LNCAP (cell line): ENCODE data around the gene PPME1.

Experiments
- TF ChIP-seq, protein P1 (sequence below): fragments of 450-650 bp; IDR thresholded peaks from 2 replicates; pipeline ENCODE4 v1.5.1; 2017; ENCODE audit warnings: mild to moderate bottlenecking

Gene PPME1

DNA sequence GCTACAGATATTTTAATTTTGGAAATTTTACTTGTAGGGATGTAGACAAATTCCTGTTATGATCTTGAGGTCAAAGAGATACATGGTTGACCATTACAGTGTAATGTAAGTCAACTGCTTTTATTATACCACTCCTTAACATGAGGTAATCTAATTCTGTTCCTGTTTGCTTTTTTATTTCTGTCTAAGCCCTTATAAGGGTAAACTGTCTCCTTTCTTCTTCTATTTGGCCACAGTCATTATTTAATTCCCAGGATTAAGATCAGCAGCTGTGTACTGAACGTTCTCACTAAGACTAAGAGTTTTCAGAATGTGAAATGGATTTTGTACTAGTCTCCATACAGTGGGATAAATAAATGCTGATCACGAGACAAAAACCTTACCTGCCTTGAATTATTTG, 33.1 kb upstream of the PPME1 start:
- TF ChIP-seq, protein P1, sequence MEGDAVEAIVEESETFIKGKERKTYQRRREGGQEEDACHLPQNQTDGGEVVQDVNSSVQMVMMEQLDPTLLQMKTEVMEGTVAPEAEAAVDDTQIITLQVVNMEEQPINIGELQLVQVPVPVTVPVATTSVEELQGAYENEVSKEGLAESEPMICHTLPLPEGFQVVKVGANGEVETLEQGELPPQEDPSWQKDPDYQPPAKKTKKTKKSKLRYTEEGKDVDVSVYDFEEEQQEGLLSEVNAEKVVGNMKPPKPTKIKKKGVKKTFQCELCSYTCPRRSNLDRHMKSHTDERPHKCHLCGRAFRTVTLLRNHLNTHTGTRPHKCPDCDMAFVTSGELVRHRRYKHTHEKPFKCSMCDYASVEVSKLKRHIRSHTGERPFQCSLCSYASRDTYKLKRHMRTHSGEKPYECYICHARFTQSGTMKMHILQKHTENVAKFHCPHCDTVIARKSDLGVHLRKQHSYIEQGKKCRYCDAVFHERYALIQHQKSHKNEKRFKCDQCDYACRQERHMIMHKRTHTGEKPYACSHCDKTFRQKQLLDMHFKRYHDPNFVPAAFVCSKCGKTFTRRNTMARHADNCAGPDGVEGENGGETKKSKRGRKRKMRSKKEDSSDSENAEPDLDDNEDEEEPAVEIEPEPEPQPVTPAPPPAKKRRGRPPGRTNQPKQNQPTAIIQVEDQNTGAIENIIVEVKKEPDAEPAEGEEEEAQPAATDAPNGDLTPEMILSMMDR, result no peak

DNA sequence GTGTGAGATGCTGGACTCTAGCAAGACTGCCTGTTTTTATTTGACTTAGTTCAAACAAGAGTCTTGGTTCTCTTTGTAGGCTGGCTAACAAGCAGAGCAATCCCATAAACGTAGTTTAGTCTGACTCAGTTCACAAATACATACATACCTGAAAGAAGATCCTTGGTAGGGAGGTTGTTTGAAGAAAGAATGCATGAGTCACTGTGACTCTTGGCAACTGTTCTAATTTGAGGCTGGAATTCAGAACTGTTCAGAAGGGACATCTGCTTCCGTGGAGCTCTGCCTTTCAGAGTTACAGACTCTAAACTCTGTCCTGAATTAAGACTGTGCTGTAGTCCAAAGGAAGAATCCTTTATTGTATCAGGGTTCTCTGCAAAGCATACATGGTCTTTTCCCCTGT, 32.5 kb upstream of the PPME1 start:
- TF ChIP-seq, protein P1, result no peak

DNA sequence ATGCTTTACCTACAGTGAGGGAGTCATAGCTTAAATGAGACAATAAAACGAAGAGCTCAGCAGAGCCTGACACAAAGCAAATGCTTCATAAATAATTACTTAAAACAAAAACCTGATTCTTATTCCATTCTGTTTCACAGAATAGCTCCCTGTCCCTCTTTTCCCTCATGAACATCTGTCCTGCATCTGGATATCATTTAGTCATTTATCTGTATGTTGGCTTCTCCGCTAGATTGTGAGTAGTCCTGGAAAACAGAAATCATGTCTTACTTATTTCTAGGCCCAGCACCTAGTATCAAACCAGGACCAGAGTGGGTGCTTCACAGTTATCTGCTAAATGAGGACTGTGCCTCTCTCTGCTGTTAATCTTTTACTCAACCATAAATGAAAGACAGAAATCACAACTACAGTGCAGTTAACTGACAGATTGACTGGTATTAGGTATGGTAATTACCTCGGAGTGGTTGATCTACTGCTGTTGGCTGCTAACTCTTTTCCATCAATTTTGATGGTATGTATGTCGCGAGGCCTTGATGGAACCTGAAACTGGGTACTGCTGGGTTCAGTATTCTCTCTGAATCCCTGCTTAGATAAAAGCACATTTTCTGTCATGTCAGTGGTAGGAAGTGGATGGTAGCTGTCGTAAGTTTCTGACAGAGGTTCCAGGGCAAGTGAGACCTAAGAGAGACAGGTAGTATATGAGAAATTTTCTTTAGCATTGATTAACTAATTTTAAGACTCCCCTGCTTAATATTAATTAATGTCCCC, 31.8 kb upstream of the PPME1 start:
- TF ChIP-seq, protein P1, result no peak

DNA sequence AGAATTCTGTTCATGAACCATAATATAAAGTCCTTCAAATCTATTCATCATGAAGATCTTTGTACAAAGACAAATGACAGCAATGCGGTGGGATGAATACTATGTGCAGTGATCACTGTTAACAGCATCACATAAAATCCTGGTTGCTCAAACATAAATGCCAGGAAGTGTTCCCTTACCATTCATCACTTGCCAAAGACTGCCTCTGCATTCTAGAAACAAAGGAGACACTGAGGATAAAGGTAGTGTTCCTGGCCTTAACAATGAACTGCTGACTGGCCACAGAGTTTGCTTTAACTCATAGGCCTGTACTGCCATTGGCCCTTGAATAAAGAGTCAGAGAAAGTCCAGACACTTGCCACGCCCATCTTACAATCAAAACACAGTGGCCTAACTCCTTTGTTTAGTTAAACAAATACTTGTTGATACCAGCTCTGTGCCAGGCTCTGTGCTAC, 29.8 kb upstream of the PPME1 start:
- TF ChIP-seq, protein P1, result no peak

DNA sequence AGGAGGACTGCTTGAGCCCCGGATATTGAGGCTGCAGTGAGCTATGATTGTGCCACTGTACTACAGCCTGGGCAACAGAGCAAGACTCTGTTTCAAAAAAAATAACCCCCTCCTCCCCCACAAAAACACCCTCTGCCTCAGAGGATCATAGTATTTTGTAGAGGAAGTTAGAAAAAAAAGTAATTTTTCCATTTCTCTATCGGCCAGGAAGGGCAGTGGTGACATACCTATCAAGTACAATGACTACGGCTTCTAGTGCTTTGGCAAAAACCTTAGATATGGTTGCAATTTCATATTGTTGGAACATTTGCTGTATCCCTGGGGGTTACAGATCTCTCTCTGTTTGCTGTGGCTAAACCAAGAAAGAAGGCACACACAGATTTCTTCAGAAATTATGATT, 29.2 kb upstream of the PPME1 start:
- TF ChIP-seq, protein P1, result no peak

DNA sequence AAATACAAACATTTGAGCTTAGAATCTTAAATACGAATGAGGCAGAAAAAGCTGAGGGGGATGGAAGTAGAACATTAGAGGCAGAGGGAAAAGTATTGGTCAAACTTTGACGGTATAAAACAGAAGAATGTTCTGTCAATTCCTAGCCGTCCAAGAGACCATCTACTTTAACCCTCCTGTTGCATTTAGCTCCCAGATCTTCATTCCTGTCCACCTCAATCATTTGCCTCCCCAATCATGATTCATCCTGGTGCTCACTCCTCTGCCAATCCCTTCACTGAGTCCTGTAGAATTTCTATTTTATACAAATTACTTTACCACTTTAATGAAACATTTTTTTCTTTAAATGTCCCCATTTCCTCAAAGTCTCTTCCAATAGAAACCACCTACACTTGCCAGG, 28.5 kb upstream of the PPME1 start:
- TF ChIP-seq, protein P1, result no peak

DNA sequence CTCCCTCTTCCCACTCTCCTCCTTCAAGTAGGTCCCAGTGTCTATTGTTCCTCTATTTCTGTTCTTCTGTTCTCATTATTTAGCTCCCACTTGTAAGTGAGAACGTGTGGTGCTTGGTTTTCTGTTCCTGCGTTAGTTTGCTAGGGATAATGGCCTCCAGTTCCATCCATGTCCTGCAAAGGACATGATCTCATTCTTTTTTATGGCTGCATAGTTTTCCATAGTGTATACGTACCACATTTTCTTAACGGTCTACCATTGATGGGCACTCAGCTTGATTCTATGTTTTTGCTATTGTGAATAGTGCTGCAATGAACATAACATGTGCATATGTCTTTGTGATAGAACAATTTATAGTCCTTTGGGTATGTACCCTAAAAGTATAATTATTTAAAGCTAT, 26.5 kb upstream of the PPME1 start:
- TF ChIP-seq, protein P1, result no peak
